GM12878 (cell line): ENCODE data around the gene RPS19BP1.

Source experiments
- CEBPB ChIP-seq, 2 experiments: fragments of 150-350 bp in 1 of 2; IDR thresholded peaks; 2 replicates each; pipeline ENCODE4 v1.6.1; 2012 to 2014; ENCODE audit warnings: low read depth in 2 of 2, low read length in 2 of 2, borderline replicate concordance in 1 of 2, inconsistent platforms in 1 of 2
- POLR2AphosphoS5 ChIP-seq: IDR thresholded peaks from 2 replicates; pipeline ENCODE4 v1.6.1; 2011; ENCODE audit warnings: mild to moderate bottlenecking, low read length, inconsistent platforms
- ZSCAN29 ChIP-seq: fragments of 450-650 bp; IDR thresholded peaks from 2 replicates; pipeline ENCODE4 v1.6.1; 2017; ENCODE audit warnings: mild to moderate bottlenecking, moderate library complexity

DNA sequence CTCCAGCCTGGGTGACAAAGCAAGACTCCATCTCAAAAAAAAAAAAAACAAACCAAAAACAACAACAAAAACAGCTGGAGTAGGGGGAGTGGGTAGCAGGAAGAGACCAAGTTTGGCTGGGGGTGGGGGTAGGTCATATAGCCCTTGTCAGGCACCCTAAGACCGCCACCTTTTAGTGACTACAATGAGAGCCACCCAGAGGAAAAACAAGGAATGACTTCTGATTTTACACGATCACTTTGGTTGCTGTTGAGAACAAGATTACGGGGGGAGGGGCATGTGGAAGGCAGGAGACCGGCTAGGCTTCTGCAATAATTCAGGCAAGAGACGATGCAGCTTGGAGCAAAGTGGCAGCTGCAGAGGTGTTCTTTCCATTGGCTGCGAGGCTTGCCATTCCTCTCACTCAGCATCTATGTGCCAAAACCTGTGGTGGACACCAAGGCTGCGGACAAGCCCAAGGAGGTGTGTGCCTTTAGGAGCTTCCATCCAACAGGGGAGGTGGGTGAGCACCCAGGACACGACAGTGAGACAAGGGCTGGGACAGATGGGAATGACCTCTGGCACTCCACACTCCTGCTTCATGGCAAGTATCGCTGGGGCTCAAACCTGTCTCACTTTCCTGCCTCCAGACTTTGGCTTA, 1.7 kb downstream of the RPS19BP1 start:
- TF ChIP-seq CEBPB (IDR thresholded peaks at IDR 0.05; ENCODE audit: borderline replicate concordance in 1 of 2, low read depth in 2 of 2, low read length in 2 of 2) (no peak), ZSCAN29 (no peak), POLR2AphosphoS5 (no peak)
